Cardiac fibroblast (primary cell): ENCODE data around the gene GNAL.
A peak's percentile ranks its signal among the peaks of the same experiment; 100 is the strongest.

Experiments used
- DNase-seq, 2 donors: peaks; one replicate each; pipeline versions ENCODE4 v3.0.0 to v3.0.0-alpha.2; 2010; ENCODE audit warnings: low read depth in 2 of 2
- H3K4me3 ChIP-seq, 2 donors: replicated peaks in 1 of 2; 1 replicate in 1 of 2; 2 replicates in 1 of 2; pipeline ENCODE4 v1.5.1; 2011; ENCODE audit warnings: low read depth in 2 of 2, low read length in 2 of 2, mild to moderate bottlenecking in 2 of 2, moderate library complexity in 1 of 2
- CTCF ChIP-seq: IDR thresholded peaks from one replicate; pipeline ENCODE4 v1.5.1; 2011; ENCODE audit warnings: low read depth, mild to moderate bottlenecking, low read length, inconsistent platforms

The GNAL gene

GRCh38 chr18:11873670-11874340 lies 184.7 kb downstream of the GNAL start:
- DNase-seq = no peak
- H3K4me3 ChIP-seq = no peak overlapping the region
- no peak for TF ChIP-seq CTCF

GRCh38 chr18:11874676-11875075 lies 185.6 kb downstream of the GNAL start:
- H3K4me3 ChIP-seq = no peak overlapping the region
- TF ChIP-seq CTCF = no peak
- DNase-seq = no peak

DNA sequence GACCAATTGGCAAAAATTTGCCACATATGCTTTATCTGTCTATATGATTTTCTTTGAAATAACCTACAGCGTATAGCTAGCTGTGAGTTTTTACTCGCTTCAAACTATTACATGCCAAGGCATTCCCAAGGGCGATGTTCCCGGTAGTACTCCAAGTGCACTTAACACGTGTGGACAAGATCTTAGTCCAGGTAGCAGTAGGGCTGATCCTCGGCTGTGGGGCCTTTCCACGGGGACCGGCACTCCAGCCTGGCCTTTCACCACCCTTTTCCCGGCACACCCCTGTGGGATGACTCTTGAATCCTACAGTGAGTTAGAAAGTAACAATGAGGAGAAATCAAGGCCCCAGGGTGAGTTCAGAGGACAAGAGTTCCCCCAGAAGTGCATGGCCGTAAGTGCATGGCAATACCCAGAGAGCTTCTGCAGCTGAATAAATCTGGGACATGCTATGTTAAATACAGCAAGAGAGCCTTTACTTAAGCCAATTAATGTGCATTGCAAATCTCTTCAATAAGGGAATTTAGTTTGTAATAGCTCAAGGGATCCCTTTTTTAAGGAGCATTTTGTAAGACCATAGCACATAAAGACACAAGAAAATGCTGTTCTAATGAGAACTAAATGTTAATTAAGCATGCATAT lies 188.6 kb downstream of the GNAL start:
- H3K4me3 ChIP-seq = no peak overlapping the region
- DNase-seq = no peak
- TF ChIP-seq CTCF = no peak

GRCh38 chr18:11880586-11881304 lies 191.7 kb downstream of the GNAL start:
- no peak for DNase-seq
- no peak for TF ChIP-seq CTCF
- no peak overlapping the region for H3K4me3 ChIP-seq

GRCh38 chr18:11882636-11883035 lies 193.6 kb downstream of the GNAL start:
- no peak for TF ChIP-seq CTCF
- no peak overlapping the region for H3K4me3 ChIP-seq
- DNase-seq = no peak

DNA sequence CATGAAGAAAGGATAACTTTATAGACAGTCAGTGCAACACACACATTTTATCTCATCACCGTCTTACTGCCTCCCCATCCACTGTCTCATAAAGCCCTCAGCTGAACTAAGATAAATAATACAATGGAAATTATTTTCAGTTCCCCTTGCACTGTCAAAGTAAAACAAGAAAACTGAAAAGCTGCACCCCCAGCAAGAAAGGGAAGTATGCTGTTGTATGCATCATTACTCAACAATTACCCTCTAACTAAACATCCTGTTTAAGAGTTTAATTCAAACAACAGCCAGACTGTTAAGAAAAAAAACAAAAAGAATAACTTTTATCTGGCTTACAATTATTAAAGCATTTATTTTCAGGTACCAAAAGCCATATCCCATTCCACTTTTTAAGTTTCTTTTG lies 194.1 kb downstream of the GNAL start:
- H3K4me3 ChIP-seq = no peak overlapping the region
- TF ChIP-seq CTCF = no peak
- DNase-seq = peak; percentile 22 to 28
